Left ventricle myocardium superior (tissue), 1 donor: Measurements from ENCODE around the gene SCYGR7. TPM values are rescaled to one million over a fixed set of nuclear protein-coding genes. Genes with fewer than 3 reads are reported as not detected.
"Not testable (repeated sequence)": the region's sequence is repeated elsewhere in the genome, so short reads cannot be mapped to it uniquely, and the experiment has no call there.

Source experiments
- ATAC-seq: fragments of 200-7000 bp; cut with Tn5 transposase; one replicate; pipeline ENCODE4 v1.9.1; 2020; ENCODE audit warnings: mild to moderate bottlenecking, moderate library complexity
- DNase-seq: peaks from one replicate; pipeline ENCODE4 v3.0.0-alpha.2; 2020
- intact Hi-C: fragments of 100-400 bp; cut with micrococcal nuclease; formaldehyde crosslinking; loops from one replicate; pipeline ENCODE4 v1.11.0; 2022
- total RNA-seq: library from RNA; stranded (reverse); fragmentation: NEBNext Ultra II Directional; extraction: Animal tissue kit (Norgen Biotek cat#: 25700); gene quantifications from one replicate; pipeline ENCODE4 v1.2.1, GENCODE V29; 2021
- donor health status: DM: no; HTN: yes; CAD: no; lungs with severe emphysema.

SCYGR7 gene
- total RNA-seq, 1 donor from 2014 or later, result not detected

DNA sequence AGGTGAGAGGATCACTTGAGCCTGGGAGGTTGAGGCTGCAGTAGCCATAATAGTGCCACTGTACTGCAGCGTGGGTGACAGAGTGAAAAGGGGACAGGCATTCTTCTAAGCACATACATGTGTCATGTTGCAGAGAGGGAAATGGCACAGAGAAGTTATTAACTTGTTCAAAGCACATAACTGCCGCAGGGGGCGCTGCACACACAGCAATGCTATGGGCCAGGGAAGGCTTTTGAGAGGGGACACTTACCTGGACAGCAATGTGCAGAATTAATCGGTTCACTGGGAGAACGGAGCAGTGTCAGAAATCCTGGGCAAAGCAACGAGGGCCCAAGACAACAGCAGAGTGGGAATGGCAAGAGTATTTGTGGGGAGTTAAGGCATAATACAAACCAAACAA lies 19.9 kb downstream of the SCYGR7 start:
- ATAC-seq (no peak), DNase-seq (no peak)
- intact Hi-C loops, result no loop called here

DNA sequence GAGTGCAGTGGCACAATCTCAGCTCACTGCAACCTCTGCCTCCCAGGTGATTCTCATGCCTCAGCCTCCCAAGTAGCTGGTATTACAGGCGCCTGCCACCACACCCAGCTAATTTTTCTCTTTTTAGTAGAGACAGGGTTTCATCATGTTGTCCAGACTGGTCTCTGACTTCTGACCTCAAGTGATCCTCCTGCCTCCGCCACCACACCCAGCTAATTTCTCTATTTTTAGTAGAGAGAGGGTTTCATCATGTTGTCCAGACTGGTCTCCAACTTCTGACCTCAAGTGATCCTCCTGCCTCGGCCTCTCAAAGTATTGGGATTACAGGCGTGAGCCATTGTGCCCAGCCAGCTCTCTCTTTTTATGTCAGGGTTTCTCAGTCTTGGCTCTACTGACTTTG lies 28.1 kb downstream of the SCYGR7 start:
- ATAC-seq, DNase-seq, intact Hi-C loops: not testable (repeated sequence)

DNA sequence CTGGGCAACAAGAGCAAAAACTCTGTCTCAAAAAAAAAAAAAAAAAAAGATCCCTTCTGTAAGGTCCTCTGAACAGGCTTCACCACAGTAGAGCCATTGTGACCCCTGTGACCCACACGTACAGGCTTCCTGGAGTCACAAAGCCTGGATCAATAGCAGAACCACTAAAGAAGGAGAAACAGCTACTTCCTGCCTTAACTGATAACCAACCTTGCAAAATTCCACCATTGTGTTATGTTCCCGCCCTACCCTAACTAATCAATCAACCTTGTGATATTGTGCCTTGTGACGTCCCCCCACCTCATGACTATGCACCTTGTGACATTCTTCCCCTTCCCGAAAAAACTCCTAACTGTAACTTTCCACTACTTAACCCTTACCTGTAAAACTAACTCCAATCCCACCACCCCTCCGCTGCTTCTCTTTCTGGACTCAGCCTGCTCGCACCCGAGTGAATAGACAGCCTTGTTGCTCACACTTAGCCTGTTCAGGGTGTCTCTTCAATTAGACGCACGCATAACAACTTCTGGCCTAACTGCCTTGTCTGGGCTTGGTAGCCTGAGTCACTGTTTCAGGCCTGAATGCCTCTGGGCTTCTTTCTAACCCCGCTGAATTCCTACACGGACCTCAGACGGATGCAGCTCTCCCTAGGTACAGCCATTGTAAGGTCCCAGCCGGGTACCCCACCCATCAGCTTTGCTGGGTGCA lies 31.4 kb downstream of the SCYGR7 start:
- no peak for ATAC-seq
- intact Hi-C loops, result no loop called here
- no peak for DNase-seq

DNA sequence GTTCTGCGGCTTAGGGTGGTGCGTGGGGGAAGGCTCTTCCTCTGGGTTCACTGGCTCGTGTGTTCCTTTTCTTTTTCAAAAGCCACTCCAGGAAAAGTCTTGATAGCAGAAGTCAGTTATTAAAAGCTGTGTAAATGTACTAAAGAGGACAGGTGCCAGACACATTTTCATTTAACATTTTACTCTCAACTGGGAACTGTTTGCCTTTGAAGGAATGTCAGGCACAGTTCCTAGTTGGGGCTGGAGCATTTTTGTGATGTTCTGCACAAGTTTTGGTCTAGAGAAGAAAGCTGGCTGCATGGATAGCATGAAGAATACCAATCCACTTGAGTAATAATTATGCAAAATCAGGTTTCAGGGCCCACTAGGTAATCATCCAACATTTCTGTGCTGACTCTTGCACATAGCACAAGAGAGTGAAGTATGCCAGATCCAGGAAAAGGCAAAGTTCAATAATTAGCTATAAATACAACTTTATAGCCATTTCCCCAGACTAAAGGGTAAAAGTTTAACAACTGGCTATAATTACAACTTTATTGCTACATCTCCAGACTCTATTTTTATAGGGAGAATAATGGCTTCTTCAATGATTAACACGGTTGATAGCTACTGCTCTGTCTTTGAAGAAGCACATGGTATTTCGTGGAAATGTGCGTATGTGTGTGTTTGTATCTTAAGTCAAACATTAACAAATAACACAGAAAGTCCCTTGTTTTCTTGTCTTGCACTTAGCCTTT lies 33.8 kb downstream of the SCYGR7 start:
- intact Hi-C loops, result no loop called here
- ATAC-seq (no peak), DNase-seq (no peak)

DNA sequence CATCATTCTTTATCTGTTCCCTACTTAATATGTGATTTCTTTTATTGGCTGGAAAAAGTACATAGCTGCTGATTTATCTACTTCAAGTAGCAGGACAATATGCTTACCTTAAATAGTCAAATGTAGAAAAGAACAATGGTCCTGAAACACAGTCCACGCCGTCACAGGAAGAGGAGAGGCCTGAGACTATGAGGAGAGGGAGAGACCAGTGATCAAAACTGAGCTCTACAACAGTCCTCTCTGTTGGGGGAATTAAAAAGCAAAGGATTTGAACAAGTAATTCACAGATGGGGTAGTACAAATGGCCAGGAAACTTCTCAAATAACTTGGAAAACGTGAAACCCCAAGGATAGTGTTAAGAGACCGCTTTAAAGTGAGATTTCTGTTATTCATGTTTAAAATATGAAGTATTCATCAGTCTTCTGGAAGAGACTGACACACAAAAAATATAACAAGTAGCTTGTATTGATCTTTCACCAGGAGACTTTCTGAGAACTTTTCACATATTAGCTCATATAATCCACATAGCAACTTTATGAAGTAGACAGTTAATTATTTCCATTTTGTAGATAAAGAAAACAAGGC lies 37.7 kb downstream of the SCYGR7 start:
- ATAC-seq (peak; percentile 25), DNase-seq (no peak)
- intact Hi-C loops, result no loop called here

DNA sequence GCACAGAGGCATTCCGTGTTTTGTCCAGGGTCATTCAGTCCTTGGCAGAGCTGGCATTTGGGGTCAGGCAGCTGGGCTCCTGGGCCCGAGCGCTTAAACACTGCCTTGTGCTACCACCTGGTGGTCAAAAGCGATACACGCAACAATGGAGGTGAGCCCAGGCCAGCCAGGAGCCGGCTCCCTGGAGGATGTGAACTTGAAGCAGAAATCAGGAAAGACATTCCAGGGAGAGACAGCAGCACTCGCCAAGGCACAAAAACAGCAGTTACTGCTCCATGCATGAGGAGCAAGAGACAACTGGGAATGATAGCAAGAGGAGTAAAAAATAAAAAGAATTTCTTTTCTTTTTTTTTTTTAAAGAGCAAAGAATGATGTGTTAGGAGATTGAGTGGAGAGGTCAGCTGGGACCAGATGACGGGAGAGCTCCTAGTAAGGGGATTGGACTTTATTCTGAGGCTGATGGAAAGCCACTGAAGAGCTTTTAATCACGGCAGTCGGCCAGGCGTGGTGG lies 38.3 kb downstream of the SCYGR7 start:
- intact Hi-C loops, result no loop called here
- DNase-seq (peak; percentile 83), ATAC-seq (peak; percentile 99)

DNA sequence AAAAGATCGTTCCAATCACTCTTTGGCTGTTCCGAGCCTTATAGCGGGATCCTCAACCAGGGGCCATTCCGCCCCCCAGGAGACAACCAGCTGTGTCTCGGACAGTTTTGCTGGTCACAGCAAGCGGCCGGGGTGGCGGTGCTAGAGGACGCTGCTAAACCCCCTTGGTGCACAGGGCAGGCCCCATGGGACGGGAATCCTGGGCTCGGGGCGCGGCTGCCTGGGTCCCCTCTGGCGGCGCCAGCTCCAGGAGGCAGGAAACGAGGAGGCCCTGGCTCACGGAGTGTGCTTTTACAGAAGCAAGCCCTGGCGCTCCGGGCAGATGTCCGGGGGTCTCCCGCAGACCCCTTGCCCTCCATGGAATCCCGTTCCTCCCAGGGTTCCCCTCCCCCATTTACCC lies 39.7 kb downstream of the SCYGR7 start:
- ATAC-seq, result no peak
- peak; percentile 33 for DNase-seq
- intact Hi-C loops, result no loop called here

DNA sequence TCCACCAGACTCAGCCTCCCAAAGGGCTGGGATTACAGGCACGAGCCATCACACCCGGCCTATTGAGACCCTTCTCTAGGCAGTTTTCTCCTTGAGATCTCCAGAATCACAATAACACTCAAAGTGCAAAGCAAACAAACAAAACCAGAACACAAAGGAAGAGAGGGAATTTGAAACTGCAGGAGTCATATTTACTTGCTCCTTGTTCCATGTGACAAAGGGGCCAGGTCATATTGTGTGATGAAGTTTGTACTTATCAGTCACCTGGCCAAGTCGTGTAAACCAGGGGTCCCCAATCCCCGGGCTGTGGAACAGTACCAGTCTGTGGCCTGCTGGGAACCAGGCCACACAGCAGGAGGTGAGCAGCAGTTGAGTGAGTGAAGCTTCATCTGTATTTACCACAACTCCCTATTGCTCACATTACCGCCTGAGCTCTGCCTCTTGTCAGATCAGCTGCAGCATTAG lies 44.1 kb downstream of the SCYGR7 start:
- DNase-seq, result no peak
- intact Hi-C loops, result no loop called here
- ATAC-seq, result no peak

DNA sequence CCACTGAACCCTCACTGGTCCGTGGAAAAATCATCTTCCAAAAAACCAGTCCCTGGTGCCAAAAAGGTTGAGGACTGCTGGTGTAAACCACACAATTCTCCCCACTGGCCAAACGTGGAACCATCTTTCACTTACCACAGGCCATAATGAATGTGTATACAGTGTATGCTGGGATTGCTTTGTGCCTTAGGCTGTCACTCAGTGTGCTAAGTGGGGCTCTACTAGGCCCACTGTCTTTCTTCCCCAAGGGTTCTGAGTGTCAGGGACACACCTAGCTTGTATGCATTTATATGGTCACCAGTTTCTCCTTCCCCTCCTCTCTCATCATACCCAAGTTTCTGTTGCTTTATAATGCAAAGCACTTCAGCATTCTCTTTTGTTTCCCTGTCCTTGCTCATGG lies 44.8 kb downstream of the SCYGR7 start:
- ATAC-seq (no peak), DNase-seq (no peak)
- intact Hi-C loops, result no loop called here

DNA sequence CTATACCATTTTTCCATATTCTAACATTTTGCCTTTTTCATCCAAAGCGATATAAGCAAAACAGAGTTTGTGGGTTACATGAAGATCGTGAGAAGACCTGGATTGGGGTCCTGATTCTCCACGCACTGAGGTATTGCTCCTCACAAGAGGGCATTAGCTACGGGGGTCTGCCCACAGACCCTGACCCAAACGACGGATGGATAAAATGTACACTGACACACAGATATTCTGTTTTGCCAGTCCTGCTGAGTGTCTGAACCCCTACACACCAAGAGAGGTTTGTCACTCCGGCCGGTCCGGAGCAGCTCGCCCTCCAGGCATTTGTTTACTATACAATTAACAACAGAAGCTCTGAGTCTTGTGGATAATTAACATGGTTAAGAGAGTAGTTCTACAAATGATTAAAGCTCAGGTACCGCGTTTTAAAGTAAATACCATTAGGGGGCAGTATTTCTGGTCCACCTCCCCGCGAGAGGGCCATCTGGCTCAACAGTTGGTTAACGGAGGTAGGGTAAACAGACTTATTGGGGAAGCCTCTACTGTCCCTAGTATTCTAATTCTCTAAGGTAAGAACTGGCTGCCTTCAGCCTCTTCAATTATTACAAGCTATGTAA lies 46.0 kb downstream of the SCYGR7 start:
- ATAC-seq (no peak), DNase-seq (no peak)
- intact Hi-C loops, result no loop called here

DNA sequence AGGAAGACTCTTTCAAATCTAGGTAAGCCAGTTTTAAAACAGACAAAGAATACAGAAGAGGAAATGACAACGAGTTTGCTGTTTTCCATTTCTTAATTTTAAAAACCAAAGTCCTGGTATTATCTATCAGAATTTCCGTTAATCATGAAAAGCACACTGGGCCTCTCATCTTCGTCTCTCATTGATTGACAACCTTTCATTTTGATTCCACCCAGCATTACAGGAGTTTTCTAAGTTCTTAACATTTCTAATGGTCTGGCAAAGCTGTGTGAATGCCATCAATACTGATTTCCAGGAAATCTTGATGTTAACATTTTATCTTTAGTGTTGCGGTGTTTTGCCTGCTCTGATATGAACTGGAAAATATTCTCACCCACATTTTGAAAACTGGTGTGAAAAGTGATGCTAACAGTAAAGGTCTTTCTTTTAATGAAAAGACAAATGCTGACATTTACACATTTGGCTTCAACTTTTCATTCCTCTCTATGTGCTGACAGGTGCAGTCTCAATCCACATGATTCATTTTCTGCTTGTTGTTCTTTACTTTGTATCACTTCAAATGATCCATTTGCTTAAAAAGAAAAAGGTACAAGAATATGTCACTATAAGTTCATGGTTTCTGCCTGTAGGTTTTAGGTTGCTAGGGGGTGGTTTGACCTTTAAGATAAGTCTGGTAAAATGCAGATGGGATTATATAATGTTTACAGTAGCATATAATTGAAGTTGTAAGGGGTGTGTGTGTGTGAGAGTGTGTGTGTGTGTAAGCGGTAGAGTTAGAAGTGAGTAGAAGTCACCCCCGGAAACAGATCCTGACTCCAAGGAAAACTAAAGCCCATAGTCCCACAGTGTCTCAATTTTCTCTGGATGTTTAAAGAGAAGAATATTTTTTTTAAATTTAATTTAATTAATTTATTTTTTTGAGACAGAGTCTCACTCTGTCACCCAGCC lies 47.0 kb downstream of the SCYGR7 start:
- no peak for DNase-seq
- no peak for ATAC-seq
- intact Hi-C loops, result no loop called here

Other genes starting within 250 kb of the SCYGR7 start
- not detected for gene SCYGR2, start 129.4 kb upstream of the SCYGR7 start, total RNA-seq
- not detected for gene SCYGR3, start 113.5 kb upstream of the SCYGR7 start, total RNA-seq
- gene SCYGR4, start 110.8 kb upstream of the SCYGR7 start, total RNA-seq, result not detected
- not detected for gene SCYGR5, start 61.5 kb upstream of the SCYGR7 start, total RNA-seq
- 1.2 TPM for gene SLC19A3, start 10.3 kb upstream of the SCYGR7 start, total RNA-seq
- gene SCYGR6, start 3.6 kb upstream of the SCYGR7 start, total RNA-seq, result not detected
- not detected for gene SCYGR8, start 17.6 kb downstream of the SCYGR7 start, total RNA-seq
- not detected for gene CCL20, start 85.5 kb downstream of the SCYGR7 start, total RNA-seq
- gene DAW1, start 143.3 kb downstream of the SCYGR7 start, total RNA-seq, result not detected